ENCODE data around the gene ANK3. TPM values are rescaled to one million over a fixed set of nuclear protein-coding genes. Genes with fewer than 3 reads are reported as not detected.

The ANK3 gene
- total RNA-seq, 1 donor from 2014 or later, result 12.6 TPM

- Mint-ChIP-seq H3K9me3 (ENCODE audit: unreplicated experiment) (no peaks in the 10 kb centered on the region), H3K4me1 (ENCODE audit: unreplicated experiment) (peaks cover 32% of the 10 kb centered on the region), H3K36me3 (ENCODE audit: low read depth, unreplicated experiment) (no peaks in the 10 kb centered on the region), H3K27ac (ENCODE audit: unreplicated experiment) (peak overlapping the region; percentile 62), H3K4me3 (ENCODE audit: unreplicated experiment) (no peak overlapping the region), H3K27me3 (ENCODE audit: unreplicated experiment) (peaks cover 2% of the 10 kb centered on the region)
- TF ChIP-seq CTCF (IDR thresholded peaks at IDR 0.05; ENCODE audit: unreplicated experiment), result no peak
- no peak for DNase-seq (ENCODE audit: low spot score)
These were observed 177.5 kb downstream of the ANK3 start for GRCh38 chr10:60212195-60212594.

GRCh38 chr10:60209874-60210570 is 179.7 kb downstream of the ANK3 start:
- Mint-ChIP-seq H3K4me3 (ENCODE audit: unreplicated experiment) (no peak overlapping the region), H3K9me3 (ENCODE audit: unreplicated experiment) (no peaks in the 10 kb centered on the region), H3K36me3 (ENCODE audit: low read depth, unreplicated experiment) (no peaks in the 10 kb centered on the region), H3K27me3 (ENCODE audit: unreplicated experiment) (no peaks in the 10 kb centered on the region), H3K4me1 (ENCODE audit: unreplicated experiment) (peaks cover 32% of the 10 kb centered on the region), H3K27ac (ENCODE audit: unreplicated experiment) (peak overlapping the region; percentile 74)
- DNase-seq (ENCODE audit: low spot score), result no peak
- peak; percentile 16 for TF ChIP-seq CTCF (IDR thresholded peaks at IDR 0.05; ENCODE audit: unreplicated experiment)

- no peaks in the 10 kb centered on the region for H3K36me3 Mint-ChIP-seq (ENCODE audit: low read depth, unreplicated experiment)
- peak; percentile 59 for TF ChIP-seq CTCF (IDR thresholded peaks at IDR 0.05; ENCODE audit: unreplicated experiment)
- no peak overlapping the region for H3K4me3 Mint-ChIP-seq (ENCODE audit: unreplicated experiment)
- H3K27ac Mint-ChIP-seq (ENCODE audit: unreplicated experiment), result no peak overlapping the region
- peaks cover 32% of the 10 kb centered on the region for H3K4me1 Mint-ChIP-seq (ENCODE audit: unreplicated experiment)
- no peak for DNase-seq (ENCODE audit: low spot score)
- no peaks in the 10 kb centered on the region for H3K27me3 Mint-ChIP-seq (ENCODE audit: unreplicated experiment)
- no peaks in the 10 kb centered on the region for H3K9me3 Mint-ChIP-seq (ENCODE audit: unreplicated experiment)
These were observed 180.9 kb downstream of the ANK3 start for GRCh38 chr10:60208676-60209269.

- H3K9me3 Mint-ChIP-seq (ENCODE audit: unreplicated experiment), result no peaks in the 10 kb centered on the region
- DNase-seq (ENCODE audit: low spot score), result no peak
- H3K27ac Mint-ChIP-seq (ENCODE audit: unreplicated experiment), result no peak overlapping the region
- no peak overlapping the region for H3K4me3 Mint-ChIP-seq (ENCODE audit: unreplicated experiment)
- no peak for TF ChIP-seq CTCF (IDR thresholded peaks at IDR 0.05; ENCODE audit: unreplicated experiment)
- H3K36me3 Mint-ChIP-seq (ENCODE audit: low read depth, unreplicated experiment), result no peaks in the 10 kb centered on the region
- no peaks in the 10 kb centered on the region for H3K27me3 Mint-ChIP-seq (ENCODE audit: unreplicated experiment)
- H3K4me1 Mint-ChIP-seq (ENCODE audit: unreplicated experiment), result peaks cover 32% of the 10 kb centered on the region
These were observed 181.8 kb downstream of the ANK3 start for GRCh38 chr10:60207894-60208293.

GRCh38 chr10:60206735-60207134 is 182.9 kb downstream of the ANK3 start:
- DNase-seq (ENCODE audit: low spot score), result no peak
- Mint-ChIP-seq H3K27me3 (ENCODE audit: unreplicated experiment) (no peaks in the 10 kb centered on the region), H3K4me1 (ENCODE audit: unreplicated experiment) (peaks cover 24% of the 10 kb centered on the region), H3K4me3 (ENCODE audit: unreplicated experiment) (no peak overlapping the region), H3K27ac (ENCODE audit: unreplicated experiment) (no peak overlapping the region), H3K36me3 (ENCODE audit: low read depth, unreplicated experiment) (no peaks in the 10 kb centered on the region), H3K9me3 (ENCODE audit: unreplicated experiment) (no peaks in the 10 kb centered on the region)
- TF ChIP-seq CTCF (IDR thresholded peaks at IDR 0.05; ENCODE audit: unreplicated experiment), result no peak

All from endothelial cell (in vitro differentiated cells).